ENCODE measurements around the gene CARTPT.

DNA sequence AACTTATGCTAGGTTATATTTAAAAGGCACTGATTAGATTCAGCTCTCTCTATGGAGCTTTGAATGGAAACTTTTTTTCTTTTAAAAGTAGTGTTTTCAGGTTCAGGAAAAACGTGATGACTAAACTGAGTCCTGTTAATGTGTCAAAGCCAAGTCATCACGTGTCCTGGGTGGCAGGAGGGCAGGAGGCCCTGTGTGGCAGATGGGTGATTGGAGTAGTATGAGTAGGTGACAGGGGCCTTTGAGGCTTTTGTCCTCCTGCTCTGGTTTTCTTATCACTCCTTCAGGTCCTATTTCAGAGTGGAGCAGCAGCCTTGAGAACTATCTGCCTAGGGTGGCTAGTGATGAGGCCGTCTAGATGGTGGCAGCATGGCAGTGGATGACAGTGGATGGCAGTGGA, 17.7 kb upstream of the CARTPT start:
- no peak for TF ChIP-seq POLR2A (IDR thresholded peaks at IDR 0.05)
- no peak for TF ChIP-seq POLR2AphosphoS5 (IDR thresholded peaks at IDR 0.05; ENCODE audit: insufficient read depth in 1 of 2, low read depth in 1 of 2)
